Measurements from ENCODE around the gene MAP6. TPM values are rescaled to one million over a fixed set of nuclear protein-coding genes. Genes with fewer than 3 reads are reported as not detected.

The MAP6 gene
- 14.2 to 26.4 TPM (median 25.9 TPM) in 3 replicates for total RNA-seq
- long read RNA-seq, full-length matches to known transcripts, result 37 of 45 reads
- long read RNA-seq, partial matches to known transcripts, result 3 of 45 reads
- long read RNA-seq, other reads (novel, unspliced or antisense), result 5 of 45 reads

DNA sequence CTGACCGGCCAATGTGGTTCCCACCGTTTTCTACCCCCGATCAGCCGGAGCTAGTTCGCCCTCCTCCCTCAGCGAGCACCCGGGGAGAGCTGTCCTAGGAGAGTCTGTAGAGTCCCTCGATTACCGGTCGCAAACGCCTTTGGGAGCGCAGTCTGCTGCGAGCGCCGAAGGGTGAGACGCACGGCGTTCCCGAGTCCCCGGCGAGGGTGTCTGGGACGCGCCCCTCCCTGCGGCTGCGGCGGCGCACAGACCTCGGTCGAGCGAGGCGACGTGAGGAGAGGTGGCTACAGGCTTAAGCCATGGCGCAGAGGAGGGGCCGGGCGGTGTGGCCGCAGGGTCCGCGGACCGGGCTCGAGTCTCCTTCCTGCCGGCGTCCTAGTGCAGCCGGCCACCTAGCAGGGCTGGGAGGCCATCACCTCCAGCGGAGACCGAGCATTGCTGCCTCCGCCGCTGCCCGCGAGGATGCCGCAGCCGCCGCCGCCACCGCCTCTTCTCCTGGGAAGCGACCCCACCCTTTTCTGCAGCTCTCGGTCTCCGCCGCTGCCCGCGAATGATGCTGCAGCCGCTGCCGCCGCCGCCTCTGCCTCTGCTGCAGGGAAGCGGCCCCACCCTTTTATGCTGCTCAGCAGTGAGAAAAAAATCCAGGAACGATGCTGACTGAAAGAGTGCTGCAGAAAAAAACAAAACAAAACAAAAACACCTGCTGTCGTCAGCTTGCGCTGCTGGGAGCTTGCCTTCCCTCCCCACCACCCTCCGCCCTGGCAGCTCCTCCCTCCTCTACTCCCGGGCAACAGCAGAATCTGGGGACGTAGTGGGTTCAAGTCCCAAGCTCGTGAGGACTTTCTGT lies at the start of gene MAP6:
Gene MAP6 (minus strand): TSS at position 588 of the 847 bp plus-strand sequence. CDS start 669 bp downstream, outside the sequence.
- DNase-seq (ENCODE audit: low spot score), result no peak
- TF ChIP-seq, protein P1, sequence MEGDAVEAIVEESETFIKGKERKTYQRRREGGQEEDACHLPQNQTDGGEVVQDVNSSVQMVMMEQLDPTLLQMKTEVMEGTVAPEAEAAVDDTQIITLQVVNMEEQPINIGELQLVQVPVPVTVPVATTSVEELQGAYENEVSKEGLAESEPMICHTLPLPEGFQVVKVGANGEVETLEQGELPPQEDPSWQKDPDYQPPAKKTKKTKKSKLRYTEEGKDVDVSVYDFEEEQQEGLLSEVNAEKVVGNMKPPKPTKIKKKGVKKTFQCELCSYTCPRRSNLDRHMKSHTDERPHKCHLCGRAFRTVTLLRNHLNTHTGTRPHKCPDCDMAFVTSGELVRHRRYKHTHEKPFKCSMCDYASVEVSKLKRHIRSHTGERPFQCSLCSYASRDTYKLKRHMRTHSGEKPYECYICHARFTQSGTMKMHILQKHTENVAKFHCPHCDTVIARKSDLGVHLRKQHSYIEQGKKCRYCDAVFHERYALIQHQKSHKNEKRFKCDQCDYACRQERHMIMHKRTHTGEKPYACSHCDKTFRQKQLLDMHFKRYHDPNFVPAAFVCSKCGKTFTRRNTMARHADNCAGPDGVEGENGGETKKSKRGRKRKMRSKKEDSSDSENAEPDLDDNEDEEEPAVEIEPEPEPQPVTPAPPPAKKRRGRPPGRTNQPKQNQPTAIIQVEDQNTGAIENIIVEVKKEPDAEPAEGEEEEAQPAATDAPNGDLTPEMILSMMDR (IDR thresholded peaks at IDR 0.05), result no peak
- H3K27me3 Mint-ChIP-seq (ENCODE audit: low read depth), result peaks cover 34% of the 10 kb centered on the region
- peaks cover 15% of the 10 kb centered on the region for H3K4me1 Mint-ChIP-seq (ENCODE audit: low read depth)
- peak within 1 kb of the TSS; percentile 88 for H3K4me3 Mint-ChIP-seq (ENCODE audit: unreplicated experiment)
- peak within 1 kb of the TSS; percentile 92 for H3K27ac Mint-ChIP-seq (ENCODE audit: unreplicated experiment)
- H3K36me3 Mint-ChIP-seq (ENCODE audit: low read depth), result peaks cover 2% of the 10 kb centered on the region
- H3K9me3 Mint-ChIP-seq (ENCODE audit: low read depth), result no peaks in the 10 kb centered on the region

DNA sequence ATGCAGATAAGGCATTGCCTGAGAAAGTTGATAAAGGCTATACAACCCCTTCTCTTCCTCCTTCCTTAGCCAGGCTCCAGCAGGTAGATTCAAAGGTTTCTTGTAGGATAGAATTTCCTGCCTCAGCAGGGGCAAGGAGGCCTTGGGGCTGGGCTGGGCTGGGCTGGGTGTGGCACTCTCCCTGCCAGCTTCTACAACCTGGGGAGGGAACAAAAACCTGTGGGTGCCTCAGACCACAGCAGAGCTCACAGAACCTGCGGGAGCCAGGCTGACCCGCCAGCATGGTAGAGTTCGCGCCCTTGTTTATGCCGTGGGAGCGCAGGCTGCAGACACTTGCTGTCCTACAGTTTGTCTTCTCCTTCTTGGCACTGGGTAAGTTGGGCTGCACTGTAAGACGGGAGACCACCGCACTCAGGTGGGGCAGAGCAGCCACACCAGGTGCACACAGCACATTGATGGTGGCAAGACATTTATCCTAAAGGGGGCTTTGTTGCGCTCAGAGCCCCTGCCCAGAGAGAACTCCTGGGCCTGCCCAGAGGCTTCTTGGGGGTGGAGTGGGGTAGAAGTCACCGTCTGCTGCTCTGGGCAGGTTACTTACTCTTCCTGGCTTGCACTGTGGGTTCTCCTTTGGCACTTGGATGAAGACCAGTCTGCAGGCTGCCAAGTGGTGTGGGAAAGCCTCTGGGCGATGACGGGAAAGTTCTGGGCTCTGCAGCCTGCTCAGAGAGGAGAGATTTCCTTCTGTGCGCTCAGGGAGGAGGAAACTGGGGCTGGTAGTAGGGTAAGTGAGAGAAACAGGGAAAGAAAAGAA lies 49.0 kb upstream of the MAP6 start, which contains the start of gene MOGAT2:
Gene MOGAT2 (plus strand): TSS at position 231 of the 811 bp plus-strand sequence. CDS start 51 bp downstream, at position 282.
- Mint-ChIP-seq H3K4me3 (ENCODE audit: unreplicated experiment) (no peak within 1 kb of the TSS), H3K36me3 (ENCODE audit: low read depth) (no peaks in the 10 kb centered on the region), H3K4me1 (ENCODE audit: low read depth) (peaks cover 4% of the 10 kb centered on the region), H3K27me3 (ENCODE audit: low read depth) (peaks cover 12% of the 10 kb centered on the region), H3K27ac (ENCODE audit: unreplicated experiment) (no peak within 1 kb of the TSS), H3K9me3 (ENCODE audit: low read depth) (no peaks in the 10 kb centered on the region)
- TF ChIP-seq, protein P1 (IDR thresholded peaks at IDR 0.05), result no peak
- DNase-seq (ENCODE audit: low spot score), result no peak

DNA sequence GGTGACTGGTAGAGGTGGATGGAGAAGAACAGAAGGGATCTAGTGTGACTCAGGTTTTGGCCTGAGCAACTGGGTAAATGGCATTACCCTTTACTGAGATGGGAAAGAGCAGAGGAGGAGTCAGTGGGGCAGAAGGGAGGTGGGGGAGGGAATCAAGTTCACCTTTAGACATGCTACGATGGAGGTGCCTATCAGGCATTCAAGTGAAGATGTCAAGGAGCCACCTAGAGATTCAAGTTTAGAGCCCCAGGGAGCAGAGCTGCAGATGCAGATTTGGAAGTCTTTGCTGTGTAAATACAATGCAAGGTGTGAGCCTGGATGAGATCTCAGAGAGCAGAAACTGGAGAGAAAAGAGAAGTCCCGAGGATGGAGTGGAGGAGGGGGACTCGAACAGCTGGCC lies 47.8 kb upstream of the MAP6 start:
- H3K4me3 Mint-ChIP-seq (ENCODE audit: unreplicated experiment), result no peak overlapping the region
- no peak for DNase-seq (ENCODE audit: low spot score)
- H3K4me1 Mint-ChIP-seq (ENCODE audit: low read depth), result no peaks in the 10 kb centered on the region
- H3K36me3 Mint-ChIP-seq (ENCODE audit: low read depth), result no peaks in the 10 kb centered on the region
- no peaks in the 10 kb centered on the region for H3K9me3 Mint-ChIP-seq (ENCODE audit: low read depth)
- peaks cover 12% of the 10 kb centered on the region for H3K27me3 Mint-ChIP-seq (ENCODE audit: low read depth)
- TF ChIP-seq, protein P1 (IDR thresholded peaks at IDR 0.05), result no peak
- no peak overlapping the region for H3K27ac Mint-ChIP-seq (ENCODE audit: unreplicated experiment)

DNA sequence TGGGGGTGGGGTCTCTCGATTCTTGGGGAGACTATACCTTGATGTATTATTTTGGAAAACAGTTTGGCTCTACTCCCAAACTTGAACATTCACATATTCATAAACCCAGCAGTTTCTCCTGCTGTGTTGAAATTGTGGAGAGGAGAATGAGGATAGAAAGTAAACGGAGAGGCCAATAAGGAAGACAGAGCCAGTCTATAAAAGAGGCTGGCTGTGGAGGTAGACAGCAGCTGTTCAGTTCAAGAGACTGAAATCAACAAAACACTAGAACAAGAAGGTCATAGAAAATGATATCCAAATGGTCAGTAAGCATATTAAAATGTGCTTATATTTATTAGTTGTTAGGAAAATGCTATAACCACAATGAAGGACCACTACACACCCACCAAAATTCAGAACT lies 46.9 kb upstream of the MAP6 start:
- no peaks in the 10 kb centered on the region for H3K4me1 Mint-ChIP-seq (ENCODE audit: low read depth)
- no peaks in the 10 kb centered on the region for H3K36me3 Mint-ChIP-seq (ENCODE audit: low read depth)
- no peaks in the 10 kb centered on the region for H3K9me3 Mint-ChIP-seq (ENCODE audit: low read depth)
- no peak overlapping the region for H3K4me3 Mint-ChIP-seq (ENCODE audit: unreplicated experiment)
- no peak overlapping the region for H3K27ac Mint-ChIP-seq (ENCODE audit: unreplicated experiment)
- TF ChIP-seq, protein P1 (IDR thresholded peaks at IDR 0.05), result no peak
- no peak for DNase-seq (ENCODE audit: low spot score)
- peaks cover 12% of the 10 kb centered on the region for H3K27me3 Mint-ChIP-seq (ENCODE audit: low read depth)

DNA sequence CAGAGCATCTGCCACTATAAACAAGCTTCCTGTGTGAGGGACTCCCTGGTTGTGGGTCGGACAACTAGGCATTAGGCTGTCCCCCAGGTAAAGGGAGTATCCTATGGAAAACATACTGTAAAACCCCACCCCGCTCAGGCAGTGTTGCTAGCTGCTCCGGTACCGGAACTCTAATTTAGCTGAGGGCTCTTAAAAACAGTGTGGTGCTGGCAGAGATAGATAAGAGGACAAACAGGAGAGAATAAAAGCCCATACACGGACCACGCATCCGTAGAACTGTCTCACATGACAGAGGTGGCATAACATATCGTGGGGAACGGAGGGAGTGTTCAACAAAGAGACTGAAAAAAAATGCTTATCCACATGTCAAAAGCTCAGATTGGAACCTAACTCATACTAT lies 45.4 kb upstream of the MAP6 start:
- DNase-seq (ENCODE audit: low spot score), result no peak
- Mint-ChIP-seq H3K4me1 (ENCODE audit: low read depth) (no peaks in the 10 kb centered on the region), H3K27me3 (ENCODE audit: low read depth) (peaks cover 12% of the 10 kb centered on the region), H3K4me3 (ENCODE audit: unreplicated experiment) (no peak overlapping the region), H3K36me3 (ENCODE audit: low read depth) (no peaks in the 10 kb centered on the region), H3K27ac (ENCODE audit: unreplicated experiment) (no peak overlapping the region), H3K9me3 (ENCODE audit: low read depth) (no peaks in the 10 kb centered on the region)
- TF ChIP-seq, protein P1 (IDR thresholded peaks at IDR 0.05), result no peak

Data from chondrocyte (in vitro differentiated cells).